ENCODE data around the gene ZNF581. TPM values are rescaled to one million over a fixed set of nuclear protein-coding genes. Genes with fewer than 3 reads are reported as not detected.
A peak's percentile ranks its signal among the peaks of the same experiment; 100 is the strongest.

The ZNF581 gene
- total RNA-seq, 1 experiment from 2014 or later = 39.0 TPM

DNA sequence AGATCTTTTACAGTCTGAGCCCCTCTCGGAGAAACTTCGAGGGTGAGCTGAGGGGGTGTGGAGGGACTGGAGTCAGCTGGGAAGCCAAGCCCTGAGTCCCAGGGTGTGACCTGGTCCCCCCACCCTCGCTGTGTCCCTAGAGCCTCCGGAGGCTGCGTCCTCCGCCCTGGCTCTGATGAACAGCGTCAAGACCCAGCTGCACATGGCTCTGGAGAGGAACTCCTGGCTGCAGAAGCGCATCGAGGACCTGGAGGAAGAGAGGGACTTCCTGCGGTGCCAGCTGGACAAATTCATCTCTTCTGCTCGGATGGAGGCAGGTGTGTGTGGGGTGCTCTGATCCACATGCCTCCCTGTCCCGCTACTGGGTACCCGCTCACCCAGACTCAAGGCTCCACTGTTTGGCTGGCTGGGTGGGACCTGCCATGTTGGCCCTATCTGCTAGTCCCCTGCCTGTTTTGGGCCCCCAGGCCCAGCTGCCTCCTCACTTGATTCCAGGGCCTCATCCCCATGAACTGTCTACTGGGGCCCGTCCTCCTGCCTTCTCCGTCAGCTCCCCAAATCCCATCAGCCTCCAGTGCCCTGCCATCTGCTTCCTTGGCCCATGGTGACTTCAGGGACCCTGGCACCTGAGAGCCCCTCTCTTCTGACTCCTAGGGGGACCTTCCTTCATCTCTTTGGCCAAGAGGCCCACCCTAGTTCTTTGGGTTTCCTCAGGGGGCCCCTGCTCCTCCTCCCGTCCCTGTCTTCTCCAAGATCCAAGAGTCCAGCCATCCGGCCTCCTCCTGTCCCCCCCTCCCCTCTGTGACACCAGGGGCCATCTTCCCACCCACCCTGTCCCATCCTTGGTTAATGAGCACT is 6.0 kb downstream of the ZNF581 start:
- in situ Hi-C loops (cut with HindIII; ENCODE audit: low pct_unique_long_range_greater_than_20kb, low sequenced_read_pairs) = no loop called here
- intact Hi-C loops (cut with micrococcal nuclease; ENCODE audit: unreplicated experiment) = no loop called here
- H3K4me1 ChIP-seq (ENCODE audit: control insufficient read depth, insufficient read depth, low read length) = peaks cover 33% of the 10 kb centered on the region
- H3K27me3 ChIP-seq (ENCODE audit: control insufficient read depth, insufficient read depth, low read length) = no peaks in the 10 kb centered on the region
- POLR2A ChIA-PET = no interaction called here
- ATAC-seq = no peak
- no peak for TF ChIP-seq POLR2AphosphoS5 (IDR thresholded peaks at IDR 0.05; ENCODE audit: low read depth, low read length)
- TF ChIP-seq, protein P1, sequence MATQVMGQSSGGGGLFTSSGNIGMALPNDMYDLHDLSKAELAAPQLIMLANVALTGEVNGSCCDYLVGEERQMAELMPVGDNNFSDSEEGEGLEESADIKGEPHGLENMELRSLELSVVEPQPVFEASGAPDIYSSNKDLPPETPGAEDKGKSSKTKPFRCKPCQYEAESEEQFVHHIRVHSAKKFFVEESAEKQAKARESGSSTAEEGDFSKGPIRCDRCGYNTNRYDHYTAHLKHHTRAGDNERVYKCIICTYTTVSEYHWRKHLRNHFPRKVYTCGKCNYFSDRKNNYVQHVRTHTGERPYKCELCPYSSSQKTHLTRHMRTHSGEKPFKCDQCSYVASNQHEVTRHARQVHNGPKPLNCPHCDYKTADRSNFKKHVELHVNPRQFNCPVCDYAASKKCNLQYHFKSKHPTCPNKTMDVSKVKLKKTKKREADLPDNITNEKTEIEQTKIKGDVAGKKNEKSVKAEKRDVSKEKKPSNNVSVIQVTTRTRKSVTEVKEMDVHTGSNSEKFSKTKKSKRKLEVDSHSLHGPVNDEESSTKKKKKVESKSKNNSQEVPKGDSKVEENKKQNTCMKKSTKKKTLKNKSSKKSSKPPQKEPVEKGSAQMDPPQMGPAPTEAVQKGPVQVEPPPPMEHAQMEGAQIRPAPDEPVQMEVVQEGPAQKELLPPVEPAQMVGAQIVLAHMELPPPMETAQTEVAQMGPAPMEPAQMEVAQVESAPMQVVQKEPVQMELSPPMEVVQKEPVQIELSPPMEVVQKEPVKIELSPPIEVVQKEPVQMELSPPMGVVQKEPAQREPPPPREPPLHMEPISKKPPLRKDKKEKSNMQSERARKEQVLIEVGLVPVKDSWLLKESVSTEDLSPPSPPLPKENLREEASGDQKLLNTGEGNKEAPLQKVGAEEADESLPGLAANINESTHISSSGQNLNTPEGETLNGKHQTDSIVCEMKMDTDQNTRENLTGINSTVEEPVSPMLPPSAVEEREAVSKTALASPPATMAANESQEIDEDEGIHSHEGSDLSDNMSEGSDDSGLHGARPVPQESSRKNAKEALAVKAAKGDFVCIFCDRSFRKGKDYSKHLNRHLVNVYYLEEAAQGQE (IDR thresholded peaks at IDR 0.05; ENCODE audit: insufficient read depth in 1 of 2, low read depth in 2 of 2, low read length in 1 of 2) = no peak
- no peak for TF ChIP-seq TCF7L2 (IDR thresholded peaks at IDR 0.05; ENCODE audit: low read depth, low read length)
- TF ChIP-seq, protein P2, sequence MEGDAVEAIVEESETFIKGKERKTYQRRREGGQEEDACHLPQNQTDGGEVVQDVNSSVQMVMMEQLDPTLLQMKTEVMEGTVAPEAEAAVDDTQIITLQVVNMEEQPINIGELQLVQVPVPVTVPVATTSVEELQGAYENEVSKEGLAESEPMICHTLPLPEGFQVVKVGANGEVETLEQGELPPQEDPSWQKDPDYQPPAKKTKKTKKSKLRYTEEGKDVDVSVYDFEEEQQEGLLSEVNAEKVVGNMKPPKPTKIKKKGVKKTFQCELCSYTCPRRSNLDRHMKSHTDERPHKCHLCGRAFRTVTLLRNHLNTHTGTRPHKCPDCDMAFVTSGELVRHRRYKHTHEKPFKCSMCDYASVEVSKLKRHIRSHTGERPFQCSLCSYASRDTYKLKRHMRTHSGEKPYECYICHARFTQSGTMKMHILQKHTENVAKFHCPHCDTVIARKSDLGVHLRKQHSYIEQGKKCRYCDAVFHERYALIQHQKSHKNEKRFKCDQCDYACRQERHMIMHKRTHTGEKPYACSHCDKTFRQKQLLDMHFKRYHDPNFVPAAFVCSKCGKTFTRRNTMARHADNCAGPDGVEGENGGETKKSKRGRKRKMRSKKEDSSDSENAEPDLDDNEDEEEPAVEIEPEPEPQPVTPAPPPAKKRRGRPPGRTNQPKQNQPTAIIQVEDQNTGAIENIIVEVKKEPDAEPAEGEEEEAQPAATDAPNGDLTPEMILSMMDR (IDR thresholded peaks at IDR 0.05) = no peak
- TF ChIP-seq SIN3A (IDR thresholded peaks at IDR 0.05; ENCODE audit: borderline replicate concordance, insufficient read depth, low read depth, low read length) = no peak
- H3K27ac ChIP-seq (ENCODE audit: low read length) = peak overlapping the region; percentile 94
- no peak for DNase-seq (ENCODE audit: low read depth, low spot score)
- peak overlapping the region; percentile 70 to 78 for H3K4me3 ChIP-seq (ENCODE audit: low read depth in 2 of 2, low read length in 2 of 2)
- CTCF ChIA-PET = no interaction called here
- no TSS peak for BruUV-seq (replicated peaks)
- no peaks in the 10 kb centered on the region for H3K9me3 ChIP-seq (ENCODE audit: control insufficient read depth, insufficient read depth, low read depth, low read length)
- peaks cover 10% of the 10 kb centered on the region for H3K36me3 ChIP-seq (ENCODE audit: control insufficient read depth, insufficient read depth, low read length)

DNA sequence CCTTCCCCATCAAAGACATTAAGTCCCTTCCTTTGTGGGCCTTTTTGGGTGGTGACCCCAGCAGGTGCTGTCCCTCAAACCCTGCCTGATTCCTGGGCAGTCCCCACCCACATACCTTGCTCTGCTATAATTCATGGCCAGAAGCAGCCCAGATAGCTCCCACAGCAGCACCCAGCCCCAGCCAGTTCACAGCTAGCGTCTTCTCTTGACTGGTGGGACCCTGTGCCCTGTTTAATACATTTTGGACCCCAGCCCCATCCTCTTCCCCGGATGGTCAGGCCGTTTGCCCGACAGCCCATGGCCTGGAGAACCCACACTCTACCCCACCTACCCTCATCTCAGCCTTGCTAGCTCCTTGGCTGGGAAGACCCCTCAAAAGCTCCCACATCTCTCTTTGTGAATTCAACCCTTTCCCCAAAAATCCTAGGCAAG is 6.7 kb downstream of the ZNF581 start:
- Histone ChIP-seq H3K4me1 (ENCODE audit: control insufficient read depth, insufficient read depth, low read length) (peaks cover 26% of the 10 kb centered on the region), H3K36me3 (ENCODE audit: control insufficient read depth, insufficient read depth, low read length) (peaks cover 4% of the 10 kb centered on the region; the same call in 1 of the 2 replicates), H3K9me3 (ENCODE audit: control insufficient read depth, insufficient read depth, low read depth, low read length) (no peaks in the 10 kb centered on the region), H3K4me3 (ENCODE audit: low read depth in 2 of 2, low read length in 2 of 2) (no peak overlapping the region), H3K27ac (ENCODE audit: low read length) (peak overlapping the region; percentile 12; the same call in 1 of the 2 replicates), H3K27me3 (ENCODE audit: control insufficient read depth, insufficient read depth, low read length) (no peaks in the 10 kb centered on the region)
- no TSS peak for BruUV-seq (replicated peaks)
- no peak for DNase-seq (ENCODE audit: low read depth, low spot score)
- no peak for ATAC-seq
- intact Hi-C loops (cut with micrococcal nuclease; ENCODE audit: unreplicated experiment) = no loop called here
- TF ChIP-seq SIN3A (IDR thresholded peaks at IDR 0.05; ENCODE audit: borderline replicate concordance, insufficient read depth, low read depth, low read length) = no peak
- TF ChIP-seq, protein P2 (IDR thresholded peaks at IDR 0.05) = no peak
- TF ChIP-seq, protein P1 (IDR thresholded peaks at IDR 0.05; ENCODE audit: insufficient read depth in 1 of 2, low read depth in 2 of 2, low read length in 1 of 2) = no peak
- TF ChIP-seq POLR2AphosphoS5 (IDR thresholded peaks at IDR 0.05; ENCODE audit: low read depth, low read length) = no peak
- TF ChIP-seq TCF7L2 (IDR thresholded peaks at IDR 0.05; ENCODE audit: low read depth, low read length) = no peak
- ChIA-PET CTCF (no interaction called here), POLR2A (no interaction called here)
- in situ Hi-C loops (cut with HindIII; ENCODE audit: low pct_unique_long_range_greater_than_20kb, low sequenced_read_pairs) = no loop called here
